ENCODE data around the gene UBASH3B. TPM values are rescaled to one million over a fixed set of nuclear protein-coding genes. Genes with fewer than 3 reads are reported as not detected.

The UBASH3B gene
- total RNA-seq, 1 donor from 2014 or later = 62.1 TPM

GRCh38 chr11:122701143-122701542, 45.6 kb downstream of the UBASH3B start:
- H3K27ac ChIP-seq (ENCODE audit: low read depth, low read length) = no peak overlapping the region
- FAIRE-seq (no peak), DNase-seq (ENCODE audit: low read depth) (no peak)
- no peak overlapping the region for H2AFZ ChIP-seq (ENCODE audit: low read depth, low read length)
- TF ChIP-seq EZH2 (IDR thresholded peaks at IDR 0.05; ENCODE audit: insufficient read depth, low read length) (no peak), CTCF (IDR thresholded peaks at IDR 0.05; ENCODE audit: insufficient read depth, low read depth, low read length) (no peak)
- Mint-ChIP-seq H3K4me1 (ENCODE audit: low read depth, unreplicated experiment) (peaks cover 13% of the 10 kb centered on the region), H3K27me3 (ENCODE audit: low read depth, unreplicated experiment) (no peaks in the 10 kb centered on the region), H3K36me3 (ENCODE audit: low read depth, unreplicated experiment) (peaks cover 10% of the 10 kb centered on the region), H3K4me3 (ENCODE audit: unreplicated experiment) (no peak overlapping the region), H3K27ac (ENCODE audit: unreplicated experiment) (no peak overlapping the region), H3K9me3 (ENCODE audit: unreplicated experiment) (no peaks in the 10 kb centered on the region)
- peaks cover 11% of the 10 kb centered on the region for H3K4me1 ChIP-seq (ENCODE audit: insufficient read depth, low read length)
- H4K20me1 ChIP-seq (ENCODE audit: insufficient read depth, low read length) = peaks cover 6% of the 10 kb centered on the region
- H3K9ac ChIP-seq (ENCODE audit: low read length) = no peak overlapping the region
- H3K36me3 ChIP-seq (ENCODE audit: insufficient read depth, low read length) = no peaks in the 10 kb centered on the region
- H3K27me3 ChIP-seq (ENCODE audit: insufficient read depth, low read length) = no peaks in the 10 kb centered on the region
- H3K9me3 ChIP-seq (ENCODE audit: insufficient read depth, low read depth, low read length) = no peaks in the 10 kb centered on the region
- no peak overlapping the region for H3K4me3 ChIP-seq (ENCODE audit: insufficient read depth, low read depth, low read length)
- no peak overlapping the region for H3K4me2 ChIP-seq (ENCODE audit: low read length)
- H3K79me2 ChIP-seq (ENCODE audit: insufficient read depth, low read length) = peaks cover 69% of the 10 kb centered on the region

GRCh38 chr11:122703541-122704272, 48.2 kb downstream of the UBASH3B start:
- peak; percentile 34 for FAIRE-seq

More at GRCh38 chr11:122703541-122704272, 48.2 kb downstream of the UBASH3B start:
- H3K4me2 ChIP-seq (ENCODE audit: low read length) = no peak overlapping the region
- no peaks in the 10 kb centered on the region for H3K27me3 ChIP-seq (ENCODE audit: insufficient read depth, low read length)
- Mint-ChIP-seq H3K27me3 (ENCODE audit: low read depth, unreplicated experiment) (no peaks in the 10 kb centered on the region), H3K9me3 (ENCODE audit: unreplicated experiment) (no peaks in the 10 kb centered on the region), H3K27ac (ENCODE audit: unreplicated experiment) (no peak overlapping the region), H3K4me3 (ENCODE audit: unreplicated experiment) (no peak overlapping the region), H3K36me3 (ENCODE audit: low read depth, unreplicated experiment) (peaks cover 10% of the 10 kb centered on the region), H3K4me1 (ENCODE audit: low read depth, unreplicated experiment) (peaks cover 15% of the 10 kb centered on the region)
- no peak overlapping the region for H3K27ac ChIP-seq (ENCODE audit: low read depth, low read length)
- H3K9me3 ChIP-seq (ENCODE audit: insufficient read depth, low read depth, low read length) = no peaks in the 10 kb centered on the region
- no peak overlapping the region for H3K9ac ChIP-seq (ENCODE audit: low read length)
- no peak overlapping the region for H2AFZ ChIP-seq (ENCODE audit: low read depth, low read length)
- H3K36me3 ChIP-seq (ENCODE audit: insufficient read depth, low read length) = no peaks in the 10 kb centered on the region
- H3K4me3 ChIP-seq (ENCODE audit: insufficient read depth, low read depth, low read length) = no peak overlapping the region
- peaks cover 61% of the 10 kb centered on the region for H3K79me2 ChIP-seq (ENCODE audit: insufficient read depth, low read length)
- H3K4me1 ChIP-seq (ENCODE audit: insufficient read depth, low read length) = peaks cover 28% of the 10 kb centered on the region
- DNase-seq (ENCODE audit: low read depth) = no peak
- TF ChIP-seq CTCF (IDR thresholded peaks at IDR 0.05; ENCODE audit: insufficient read depth, low read depth, low read length) = no peak
- no peak for TF ChIP-seq EZH2 (IDR thresholded peaks at IDR 0.05; ENCODE audit: insufficient read depth, low read length)
- peaks cover 6% of the 10 kb centered on the region for H4K20me1 ChIP-seq (ENCODE audit: insufficient read depth, low read length)
